NCI-H2196 treated with DMSO at 0.1 percent for 48 hours (cell line): ENCODE results near the gene ARHGAP9.
A peak's percentile ranks its signal among the peaks of the same experiment; 100 is the strongest.
"Not testable (repeated sequence)": the region's sequence is repeated elsewhere in the genome, so short reads cannot be mapped to it uniquely, and the experiment has no call there.

Experiments used
- DNase-seq: peaks from one replicate; lab custom pipeline; 2025; ENCODE audit not compliant: unreplicated experiment; lab: John Stamatoyannopoulos, UW

Gene ARHGAP9

DNA sequence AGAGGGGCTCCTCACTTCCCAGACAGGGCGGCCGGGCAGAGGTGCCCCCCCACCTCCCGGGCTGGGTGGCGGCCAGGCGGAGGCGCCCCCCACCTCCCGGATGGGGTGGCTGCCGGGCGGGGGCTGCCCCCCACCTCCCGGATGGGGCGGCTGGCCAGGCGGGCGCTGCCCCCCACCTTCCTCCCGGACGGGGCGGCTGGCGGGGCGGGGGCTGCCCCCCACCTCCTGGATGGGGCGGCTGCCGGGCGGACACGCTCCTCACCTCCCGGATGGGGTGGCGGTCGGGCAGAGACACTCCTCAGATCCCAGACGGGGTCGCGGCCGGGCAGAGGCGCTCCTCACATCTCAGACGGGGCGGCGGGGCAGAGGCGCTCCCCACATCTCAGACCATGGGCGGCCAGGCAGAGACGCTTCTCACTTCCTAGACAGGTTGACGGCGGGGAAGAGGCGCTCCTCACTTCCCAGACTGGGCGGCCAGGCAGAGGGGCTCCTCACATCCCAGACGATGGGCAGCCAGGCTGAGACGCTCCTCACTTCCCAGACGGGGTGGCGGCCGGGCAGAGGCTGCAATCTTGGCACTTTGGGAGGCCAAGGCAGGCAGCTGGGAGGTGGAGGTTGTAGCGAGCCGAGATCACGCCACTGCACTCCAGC, 15.5 kb upstream of the ARHGAP9 start:
- DNase-seq: not testable (repeated sequence)

DNA sequence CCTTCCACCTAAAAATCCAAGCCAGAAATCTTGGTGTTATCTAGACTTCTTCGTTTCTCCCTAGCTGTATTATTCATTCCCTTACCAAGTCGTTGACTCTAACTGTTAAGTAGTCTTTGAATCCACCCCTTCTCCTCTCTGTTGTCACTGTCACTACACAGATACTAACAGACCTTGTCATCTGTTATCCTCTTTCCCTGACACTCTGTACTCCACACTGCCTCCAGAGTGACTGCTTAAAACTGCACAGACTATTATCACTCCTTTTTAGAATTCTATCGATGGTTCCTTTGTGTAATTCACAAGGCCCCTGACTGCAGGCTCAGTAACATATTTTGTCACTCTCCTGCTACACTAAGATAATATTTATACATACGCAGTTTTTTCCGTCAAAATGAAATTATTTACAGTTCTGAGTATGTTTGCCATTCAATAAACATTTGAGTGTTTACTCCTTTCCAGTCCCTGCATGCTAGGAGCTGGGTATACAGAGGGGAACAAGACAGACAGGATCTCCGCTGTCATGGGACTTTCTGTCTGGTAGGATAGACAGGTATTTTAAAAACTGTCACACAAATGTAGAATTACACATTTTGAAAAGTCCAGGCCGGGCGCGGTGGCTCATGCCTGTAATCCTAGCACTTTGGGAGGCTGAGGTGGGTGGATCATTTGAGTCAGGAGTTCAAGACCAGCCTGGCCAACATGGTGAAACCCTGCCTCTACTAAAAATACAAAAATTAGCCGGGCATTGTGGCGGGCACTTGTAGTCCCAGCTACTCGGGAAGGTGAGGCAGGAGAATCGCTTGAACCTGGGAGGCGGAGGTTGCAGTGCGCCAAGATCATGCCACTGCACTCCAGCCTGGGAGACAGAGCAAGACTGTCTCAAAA, 12.0 kb upstream of the ARHGAP9 start:
- DNase-seq: peak; percentile 17

DNA sequence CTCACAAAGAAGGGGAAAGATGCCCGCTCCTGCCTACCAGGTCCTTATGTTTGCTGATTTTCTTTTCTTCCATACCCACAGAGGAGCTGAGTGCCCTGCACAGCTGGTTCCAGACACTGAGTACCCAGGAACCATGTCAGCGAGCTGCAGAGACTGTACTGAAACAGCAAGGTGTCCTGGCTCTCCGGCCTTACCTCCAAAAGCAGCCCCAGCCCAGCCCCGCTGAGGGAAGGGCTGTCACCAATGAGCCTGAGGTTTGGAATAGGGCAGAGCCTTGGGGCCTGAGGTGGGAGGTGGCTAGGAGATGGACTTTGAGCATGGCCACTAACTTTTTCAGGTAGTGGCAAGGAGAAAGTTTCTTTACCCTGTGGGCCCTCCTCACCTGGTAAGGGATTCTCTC, 10.5 kb upstream of the ARHGAP9 start:
- no peak for DNase-seq

DNA sequence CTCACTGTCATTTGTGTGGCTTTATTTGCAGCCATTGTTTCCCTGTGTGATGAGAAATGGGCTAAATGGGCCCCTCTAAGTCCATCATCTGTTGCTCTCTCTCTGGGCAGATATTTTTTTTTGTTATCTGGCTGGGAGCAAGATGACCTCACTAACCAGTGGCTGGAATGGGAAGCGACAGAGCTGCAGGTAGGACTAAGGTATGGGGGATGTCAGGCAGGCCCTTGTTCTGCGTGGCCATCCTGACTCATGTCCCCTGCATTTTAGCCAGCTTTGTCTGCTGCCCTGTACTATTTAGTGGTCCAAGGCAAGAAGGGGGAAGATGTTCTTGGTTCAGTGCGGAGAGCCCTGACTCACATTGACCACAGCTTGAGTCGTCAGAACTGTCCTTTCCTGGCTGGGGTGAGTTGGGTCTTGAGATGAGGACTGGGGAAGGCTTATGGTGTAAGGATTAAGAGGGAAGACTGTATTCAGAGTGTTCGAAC, 9.5 kb upstream of the ARHGAP9 start:
- DNase-seq: no peak

- no peak for DNase-seq
Measured at GRCh38 chr12:57488402-57489156, 8.9 kb upstream of the ARHGAP9 start.

GRCh38 chr12:57487597-57488401, 8.1 kb upstream of the ARHGAP9 start, which contains the start of gene MARS1:
Gene MARS1 (plus strand): TSS chr12:57488068. CDS start chr12:57488091, 23 bp downstream.
- DNase-seq: peak; percentile 91

DNA sequence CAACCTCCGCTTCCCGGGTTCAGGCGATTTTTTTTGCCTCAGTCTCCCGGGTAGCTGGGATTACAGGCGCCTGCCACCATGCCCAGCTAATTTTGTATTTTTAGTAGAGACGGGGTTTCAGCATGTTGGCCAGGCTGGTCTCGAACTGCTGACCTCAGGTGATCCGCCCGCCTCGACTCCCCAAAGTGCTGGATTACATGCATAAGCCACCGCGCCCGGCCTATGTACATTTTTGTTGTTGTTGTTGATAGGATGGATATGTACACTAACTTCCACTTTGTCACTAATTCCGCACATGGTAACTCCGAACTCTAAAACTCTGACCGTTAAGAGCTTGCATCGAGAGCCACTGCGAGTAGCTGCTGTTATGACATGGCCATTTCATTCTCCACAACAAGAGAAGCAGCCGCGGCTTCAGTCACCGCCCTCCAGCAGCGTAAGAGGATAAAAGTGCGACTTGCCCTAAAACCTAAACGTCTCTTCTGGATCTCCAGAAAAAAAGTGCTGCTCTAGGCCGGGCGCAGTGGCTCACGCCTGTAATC, 7.5 kb upstream of the ARHGAP9 start:
- DNase-seq: no peak

DNA sequence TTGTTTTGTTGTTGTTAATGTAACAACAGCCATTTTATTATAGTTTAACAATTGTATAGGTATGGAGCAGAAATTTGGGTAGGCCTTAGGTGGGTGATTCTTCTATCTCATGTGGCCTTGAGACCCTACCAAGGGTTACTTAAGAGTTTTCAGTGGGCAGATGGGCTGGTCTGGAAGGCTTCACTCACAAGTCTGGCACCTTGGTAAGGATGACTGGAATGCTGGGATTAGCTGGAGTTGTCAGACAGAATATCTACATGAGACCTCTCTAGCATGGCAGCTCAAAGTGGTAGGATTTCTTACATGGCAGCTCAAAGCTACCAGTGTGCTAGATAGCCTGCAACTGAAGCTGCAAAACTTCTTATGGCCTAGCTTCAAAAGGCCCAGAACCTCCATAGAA, 6.0 kb upstream of the ARHGAP9 start:
- no peak for DNase-seq

DNA sequence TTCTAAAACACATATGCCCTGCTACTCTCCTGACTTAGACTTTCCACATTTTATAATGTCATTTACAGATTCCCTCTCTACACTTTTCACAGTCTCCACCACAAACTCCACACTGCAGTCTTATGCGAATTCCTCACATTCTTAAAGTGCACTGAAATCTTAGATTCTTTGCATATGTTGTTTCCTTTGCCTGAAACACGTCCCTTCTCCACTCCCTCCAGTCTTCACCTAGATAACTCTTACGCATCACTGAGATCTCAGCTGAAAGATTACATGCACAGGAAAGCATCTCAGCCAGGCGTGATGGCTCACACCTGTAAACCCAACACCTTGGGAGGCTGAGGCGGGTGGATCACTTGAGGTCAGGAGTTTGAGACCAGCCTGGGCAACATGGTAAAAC, 3.8 kb upstream of the ARHGAP9 start:
- no peak for DNase-seq

- DNase-seq: no peak
Measured at GRCh38 chr12:57481671-57482070, 2.0 kb upstream of the ARHGAP9 start.

GRCh38 chr12:57479043-57479375, 657 bp downstream of the ARHGAP9 start:
- no peak for DNase-seq

DNA sequence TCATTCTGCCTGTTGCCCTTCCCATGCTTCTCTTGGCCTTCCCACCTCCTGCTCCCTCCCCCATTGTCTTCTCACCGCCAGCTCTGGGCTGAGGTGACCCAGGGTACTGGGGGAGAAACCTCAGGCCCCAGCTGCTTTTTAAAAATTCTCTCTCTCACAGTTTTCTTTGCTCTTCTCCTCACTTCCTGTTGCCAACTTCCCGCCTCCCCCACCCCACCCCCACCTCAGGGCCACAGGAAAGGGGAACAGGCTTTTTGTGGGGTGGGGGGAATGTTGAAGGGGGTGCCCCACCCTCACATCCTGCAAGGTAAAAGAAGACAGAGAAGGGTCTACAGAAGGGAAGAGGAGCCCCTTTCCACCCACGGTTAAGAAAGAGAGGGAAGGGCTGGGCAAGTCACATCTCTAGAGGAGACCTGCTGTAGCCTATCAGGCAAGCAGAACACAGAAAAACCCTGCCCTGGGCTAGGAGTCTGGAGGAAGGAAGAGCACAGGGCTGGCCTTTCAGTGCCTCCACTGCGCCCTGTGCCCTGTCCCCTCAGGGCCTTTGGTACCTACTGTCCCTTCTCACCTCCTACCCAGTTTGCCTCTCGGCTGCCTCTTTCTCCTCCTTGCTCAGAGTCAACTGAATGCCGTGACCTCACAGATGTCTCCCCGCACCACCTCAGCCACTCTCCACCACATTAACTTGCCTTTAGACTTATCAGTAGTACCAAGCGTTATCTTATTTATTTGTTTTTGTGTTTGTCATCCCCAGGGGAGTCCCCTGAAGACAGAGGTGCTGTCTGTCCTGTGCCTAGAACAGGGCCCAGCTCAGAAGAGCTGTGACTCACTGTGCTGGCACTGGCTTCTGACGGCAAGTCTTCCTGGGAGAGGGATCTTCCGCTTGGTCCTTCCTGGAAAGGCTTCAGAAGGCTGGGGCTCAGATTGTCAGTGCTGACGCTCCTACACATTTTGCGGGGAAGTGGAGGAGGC, 1.7 kb downstream of the ARHGAP9 start:
- DNase-seq: no peak

DNA sequence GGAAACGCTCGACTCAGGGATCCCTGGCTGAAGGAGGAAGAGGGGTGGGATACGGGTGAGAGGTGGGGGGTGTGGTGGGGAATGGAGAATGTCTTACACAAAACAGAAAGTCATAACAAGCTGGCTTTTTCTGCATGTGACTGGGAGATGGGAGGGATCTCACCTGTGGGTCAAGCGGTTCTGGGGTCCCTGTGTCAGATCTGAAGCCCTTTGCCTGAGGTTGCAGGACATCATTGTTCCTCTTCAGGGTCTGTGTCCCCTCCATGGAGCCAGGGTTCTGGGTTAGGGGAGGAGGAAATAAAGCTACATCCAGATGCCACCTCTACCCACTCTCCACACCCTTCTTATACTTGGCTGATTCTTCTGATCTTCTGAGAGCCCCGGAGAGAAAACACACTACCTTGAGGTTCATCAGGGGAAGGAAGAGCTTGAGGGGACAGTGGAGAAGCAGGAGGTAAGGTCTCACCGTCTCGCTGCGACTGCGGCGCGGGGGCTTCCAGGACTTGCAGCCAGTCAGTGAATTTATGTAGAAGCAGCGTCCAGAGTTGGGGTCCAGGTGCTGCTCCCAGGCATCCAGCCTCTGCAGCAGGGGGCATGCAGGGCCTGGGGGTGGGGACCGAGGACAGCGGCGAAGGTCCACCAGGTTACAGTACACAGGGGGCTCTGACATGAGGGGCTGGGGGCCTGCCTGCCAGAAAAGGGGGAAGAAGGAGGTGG, 2.5 kb downstream of the ARHGAP9 start:
- no peak for DNase-seq

DNA sequence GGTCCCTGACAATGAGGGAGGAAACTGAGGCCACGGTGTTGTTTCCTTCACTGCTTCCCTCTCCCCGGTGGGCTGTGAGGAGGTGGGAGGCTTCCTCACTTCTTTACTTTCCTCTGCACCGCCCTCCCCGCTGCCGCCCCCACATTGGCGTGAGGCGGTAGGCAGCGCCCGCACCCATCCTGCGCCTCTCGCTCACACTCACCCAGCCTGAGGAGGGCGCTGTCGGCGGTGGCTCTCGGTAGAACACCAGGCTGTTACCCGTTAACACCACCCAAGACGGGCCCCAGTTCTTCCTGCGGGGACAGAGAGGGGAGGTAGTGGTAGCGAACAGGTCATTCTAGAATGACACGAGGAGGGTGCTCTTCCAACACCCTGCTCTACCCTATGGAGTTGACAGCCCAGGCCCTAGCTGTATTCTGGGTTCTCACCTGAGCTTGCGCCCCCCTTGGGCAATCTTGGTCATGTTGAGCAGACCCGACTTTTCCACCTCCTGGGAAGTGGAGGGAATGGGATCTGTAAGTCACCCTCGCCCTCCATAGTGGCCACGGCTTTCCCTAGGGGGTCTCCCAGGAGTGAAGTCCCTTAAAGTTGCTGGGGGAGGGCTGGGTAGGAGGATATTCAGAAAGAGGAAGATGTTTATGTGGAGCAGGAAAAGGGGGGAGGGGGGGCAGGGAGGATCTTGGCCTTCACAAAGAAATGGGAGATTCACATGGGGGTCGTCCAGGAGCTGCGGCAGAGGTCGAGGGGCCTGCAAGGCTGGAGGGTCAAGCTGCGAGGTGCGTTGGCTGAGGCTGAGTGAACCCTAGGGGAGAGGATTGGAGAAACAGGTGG, 3.3 kb downstream of the ARHGAP9 start:
- no peak for DNase-seq

GRCh38 chr12:57475271-57476161, 4.2 kb downstream of the ARHGAP9 start:
- DNase-seq: no peak

DNA sequence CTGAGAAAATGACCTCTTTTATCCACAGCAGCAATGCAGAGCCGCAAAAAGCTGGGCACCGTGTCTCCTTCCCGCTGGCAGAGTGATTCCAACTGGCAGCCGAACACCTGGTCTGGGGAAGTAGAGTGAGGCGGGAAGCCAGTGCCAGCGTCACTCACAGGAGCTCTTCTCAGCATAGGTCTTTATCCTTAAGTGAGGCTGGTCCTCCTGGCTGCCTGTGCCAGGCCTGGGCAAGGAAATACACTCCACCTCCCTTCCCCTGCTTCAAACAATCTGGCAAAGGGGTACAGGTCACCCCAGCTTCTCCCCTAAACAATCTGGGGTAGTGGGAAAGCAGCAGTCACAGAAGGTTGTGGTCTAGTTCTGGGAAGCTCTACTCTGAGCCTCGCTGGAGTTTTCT, 4.8 kb downstream of the ARHGAP9 start:
- DNase-seq: no peak

- no peak for DNase-seq
Measured at GRCh38 chr12:57474430-57474829, 5.2 kb downstream of the ARHGAP9 start.
